Right lobe of liver (tissue), 4 donors: ENCODE results near the gene DHRSX.

Experiments
- POLR2A ChIP-seq: fragments of 450-650 bp; IDR thresholded peaks from one replicate; pipeline ENCODE4 v1.6.1; 2017; ENCODE audit warnings: antibody characterized with exemption, mild to moderate bottlenecking
- TF ChIP-seq, protein P1 (sequence below), 4 donors: fragments of 200-600 bp in 3 of 4; fragments of 450-650 bp in 1 of 4; IDR thresholded peaks; one replicate each; pipeline versions ENCODE4 v1.5.1 to v1.8.0; 2016 to 2022; ENCODE audit warnings: antibody characterized with exemption in 4 of 4, mild to moderate bottlenecking in 2 of 4
- donor health status: DM: no; HTN: no; CAD: no.
- donor health status: DM: no; HTN: no; CAD: no.
- donor health status: DM: no; HTN: yes; CAD: no.

DNA sequence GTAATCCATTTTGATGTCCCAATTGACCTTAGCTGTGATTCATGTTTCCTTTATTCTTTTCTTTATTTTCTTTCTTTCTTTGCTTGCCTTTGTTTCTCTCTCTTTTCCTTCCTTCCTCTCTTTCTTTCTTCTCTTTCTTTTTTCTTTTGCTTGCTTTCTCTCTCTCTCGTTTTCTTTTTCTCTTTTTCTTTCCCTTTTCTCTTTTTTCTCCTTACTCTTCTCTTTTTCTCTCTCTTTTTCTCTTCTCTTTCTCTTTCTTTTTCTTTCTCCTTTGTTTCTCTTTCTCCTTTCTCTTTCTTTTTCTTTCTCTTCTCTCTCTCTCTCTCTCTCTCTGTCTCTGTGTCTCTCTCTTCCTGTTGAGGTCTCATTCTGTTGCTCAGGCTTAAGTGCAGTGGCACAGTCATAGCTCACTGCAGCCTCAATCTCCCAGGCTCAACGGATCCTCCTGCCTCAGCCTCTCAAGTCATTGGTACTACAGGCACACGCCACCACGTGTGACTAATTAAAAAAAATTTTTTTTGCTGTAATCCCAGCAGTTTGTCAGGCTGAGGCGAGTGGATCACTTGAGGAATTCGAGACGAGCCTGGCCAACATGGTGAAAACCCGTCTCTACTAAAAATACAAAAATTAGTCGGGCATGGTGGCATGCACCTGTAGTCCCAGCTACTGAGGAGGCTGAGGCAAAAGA lies 8.0 kb upstream of the DHRSX start:
- no peak for TF ChIP-seq POLR2A
- TF ChIP-seq, protein P1, sequence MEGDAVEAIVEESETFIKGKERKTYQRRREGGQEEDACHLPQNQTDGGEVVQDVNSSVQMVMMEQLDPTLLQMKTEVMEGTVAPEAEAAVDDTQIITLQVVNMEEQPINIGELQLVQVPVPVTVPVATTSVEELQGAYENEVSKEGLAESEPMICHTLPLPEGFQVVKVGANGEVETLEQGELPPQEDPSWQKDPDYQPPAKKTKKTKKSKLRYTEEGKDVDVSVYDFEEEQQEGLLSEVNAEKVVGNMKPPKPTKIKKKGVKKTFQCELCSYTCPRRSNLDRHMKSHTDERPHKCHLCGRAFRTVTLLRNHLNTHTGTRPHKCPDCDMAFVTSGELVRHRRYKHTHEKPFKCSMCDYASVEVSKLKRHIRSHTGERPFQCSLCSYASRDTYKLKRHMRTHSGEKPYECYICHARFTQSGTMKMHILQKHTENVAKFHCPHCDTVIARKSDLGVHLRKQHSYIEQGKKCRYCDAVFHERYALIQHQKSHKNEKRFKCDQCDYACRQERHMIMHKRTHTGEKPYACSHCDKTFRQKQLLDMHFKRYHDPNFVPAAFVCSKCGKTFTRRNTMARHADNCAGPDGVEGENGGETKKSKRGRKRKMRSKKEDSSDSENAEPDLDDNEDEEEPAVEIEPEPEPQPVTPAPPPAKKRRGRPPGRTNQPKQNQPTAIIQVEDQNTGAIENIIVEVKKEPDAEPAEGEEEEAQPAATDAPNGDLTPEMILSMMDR (IDR thresholded peaks at IDR 0.05) = no peak
